ENCODE data around the gene DYRK1B.
"Not testable (repeated sequence)": the region's sequence is repeated elsewhere in the genome, so short reads cannot be mapped to it uniquely, and the experiment has no call there.

The DYRK1B gene

DNA sequence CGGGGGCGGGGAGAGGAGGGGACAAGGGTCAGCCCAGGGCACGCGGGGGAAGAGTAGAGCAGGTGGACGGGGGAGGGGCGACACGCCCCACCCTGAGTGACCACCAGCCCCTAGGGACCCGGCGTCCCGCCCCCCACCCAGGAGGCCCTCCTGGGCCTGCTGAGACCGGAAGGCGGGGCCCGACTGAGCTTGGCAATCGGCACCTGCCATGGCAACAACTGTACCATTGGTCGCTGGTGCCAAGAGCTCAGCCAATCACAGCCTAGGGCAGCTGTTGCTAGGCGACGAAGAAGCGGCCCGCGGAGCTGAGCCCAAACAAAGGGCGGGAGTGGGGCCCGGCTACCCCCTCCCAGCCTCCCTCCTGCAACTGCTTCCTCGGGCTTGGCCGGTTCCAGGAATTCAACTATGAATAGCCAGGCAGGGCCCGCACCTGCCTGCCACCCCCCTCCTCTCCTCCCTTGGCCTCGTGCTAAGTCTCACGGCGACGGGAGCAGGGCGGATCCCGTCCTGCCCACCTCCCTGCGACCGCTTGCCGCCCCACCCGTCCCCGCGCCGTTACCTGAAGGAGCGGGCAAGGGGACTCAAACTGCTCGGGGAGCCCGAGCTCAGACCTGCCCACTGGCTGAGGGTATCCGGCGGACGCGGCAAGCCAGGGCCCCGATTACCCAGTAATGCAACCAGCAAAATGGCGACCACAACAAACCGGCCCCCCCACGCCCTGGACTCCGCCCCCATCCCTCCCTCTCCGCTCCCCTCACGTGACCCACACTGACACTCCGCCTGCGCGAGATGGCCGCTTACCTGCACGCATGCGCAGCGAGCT lies at the start of gene DYRK1B:
DYRK1B (minus strand) TSS at position 699 of the 823 bp plus-strand sequence. CDS start 2,295 bp downstream, outside the sequence.
- DNase-seq = peak; percentile 78

GRCh38 chr19:39882645-39883044 lies 48.7 kb upstream of the DYRK1B start:
- DNase-seq = not testable (repeated sequence)

DNA sequence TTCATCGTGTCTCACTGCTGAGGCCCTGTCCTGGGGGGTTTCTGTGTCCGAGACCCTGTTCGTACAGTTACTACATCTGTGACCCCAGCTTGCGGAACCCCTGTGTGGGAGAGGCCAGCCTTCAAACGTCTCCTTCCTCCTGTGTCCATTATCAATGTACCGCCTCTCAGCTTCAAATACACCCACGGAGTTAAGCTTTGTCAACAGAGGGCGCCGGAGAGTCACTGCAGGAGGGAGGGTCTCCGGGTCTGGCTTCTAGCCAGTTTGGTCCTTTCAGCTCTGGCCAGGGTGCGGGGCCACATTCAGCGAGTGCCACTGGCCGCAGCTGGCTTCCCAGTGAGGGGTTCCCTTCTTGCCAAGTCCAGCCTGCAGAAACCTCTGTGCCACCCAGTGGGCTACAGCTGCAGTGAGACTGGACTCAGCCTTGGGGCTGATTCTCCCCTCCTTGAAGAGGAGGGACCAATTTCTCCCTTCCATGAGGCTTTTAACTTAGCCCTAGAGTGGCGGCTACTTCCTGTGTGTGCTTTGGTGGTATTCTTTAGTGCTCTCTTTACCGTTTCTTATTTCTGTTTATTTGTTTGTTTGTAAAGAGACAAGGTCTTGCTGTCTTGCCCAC lies 47.6 kb upstream of the DYRK1B start:
- peak; percentile 7 for DNase-seq

DNA sequence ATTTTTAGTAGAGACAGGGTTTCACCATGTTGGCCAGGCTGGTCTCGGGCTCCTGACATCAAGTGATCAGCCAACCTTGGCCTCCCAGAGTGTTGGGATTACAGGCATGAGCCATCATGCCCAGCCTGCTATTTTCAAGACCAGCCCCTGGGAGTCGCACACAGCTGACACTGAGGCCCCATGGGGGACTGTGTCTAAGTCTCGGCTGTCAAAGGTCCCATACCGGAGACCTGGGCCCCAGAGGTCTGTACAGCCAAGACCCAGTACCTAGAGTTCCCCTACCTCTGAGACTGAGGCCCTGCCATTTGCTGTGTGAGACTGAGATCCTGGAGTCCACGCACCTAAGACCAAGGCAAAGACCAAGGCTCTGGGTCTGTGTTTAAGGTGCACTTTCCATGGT lies 46.3 kb upstream of the DYRK1B start:
- DNase-seq = not testable (repeated sequence)

DNA sequence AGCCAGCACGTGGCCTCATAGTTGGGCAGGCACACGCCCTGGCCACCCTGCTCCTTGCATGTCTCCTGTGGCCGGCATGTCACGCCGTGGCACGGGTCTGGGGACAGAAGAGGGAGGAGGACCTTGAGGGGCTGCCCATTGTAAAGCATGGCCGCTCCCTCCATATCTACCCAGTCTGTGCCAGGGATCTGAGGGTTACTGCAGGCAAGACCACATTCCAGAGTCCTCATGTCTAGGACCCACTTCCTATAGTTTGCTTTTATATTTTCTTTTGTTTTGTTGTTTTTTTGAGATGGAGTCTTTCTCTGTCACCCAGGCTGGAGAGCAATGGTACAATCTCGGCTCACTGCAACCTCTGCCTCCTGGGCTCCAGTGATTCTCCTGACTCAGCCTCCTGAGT lies 45.8 kb upstream of the DYRK1B start:
- not testable (repeated sequence) for DNase-seq

- not testable (repeated sequence) for DNase-seq
Measured at GRCh38 chr19:39878866-39879265, 44.9 kb upstream of the DYRK1B start.

DNA sequence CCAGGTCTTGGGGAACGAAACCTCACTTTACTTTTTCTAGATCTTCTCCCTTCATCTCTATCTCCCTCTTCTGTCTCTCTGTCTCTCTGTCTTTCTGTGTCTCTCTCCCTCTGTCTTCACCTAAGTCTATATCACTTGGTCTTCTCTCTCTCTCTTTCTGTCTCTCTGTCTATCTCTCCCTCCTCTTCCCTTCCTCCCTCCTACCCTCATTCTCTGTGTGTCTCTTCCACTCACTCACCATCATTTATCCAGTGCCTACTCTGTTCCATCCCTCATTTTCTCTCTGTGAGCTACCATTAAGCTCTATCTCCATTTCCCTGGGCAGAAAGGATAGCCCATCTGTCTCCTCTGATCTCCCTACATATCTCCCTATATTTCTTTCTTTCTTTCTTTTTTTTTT lies 44.4 kb upstream of the DYRK1B start:
- DNase-seq = no peak

GRCh38 chr19:39877982-39878381 lies 44.0 kb upstream of the DYRK1B start:
- not testable (repeated sequence) for DNase-seq

DNA sequence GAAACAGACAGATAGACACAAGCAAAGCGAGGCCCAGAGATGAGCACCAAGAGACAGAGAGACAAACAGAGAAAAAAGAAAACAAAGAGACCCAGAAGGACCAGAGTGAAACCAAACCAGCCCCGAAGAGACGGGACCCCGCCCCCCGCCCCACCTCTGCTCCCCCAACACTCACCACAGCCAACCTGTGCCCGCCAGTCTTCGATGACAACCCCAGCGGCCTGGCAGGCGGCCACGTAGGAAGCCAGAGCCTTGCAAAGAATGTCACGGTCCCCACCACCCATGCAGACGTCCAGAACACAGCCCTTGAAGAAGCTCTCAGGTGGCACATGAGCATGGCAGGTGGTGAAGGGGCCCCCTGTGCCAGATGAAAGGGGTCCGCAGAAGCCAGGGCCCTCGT lies 43.5 kb upstream of the DYRK1B start:
- DNase-seq = not testable (repeated sequence)

DNA sequence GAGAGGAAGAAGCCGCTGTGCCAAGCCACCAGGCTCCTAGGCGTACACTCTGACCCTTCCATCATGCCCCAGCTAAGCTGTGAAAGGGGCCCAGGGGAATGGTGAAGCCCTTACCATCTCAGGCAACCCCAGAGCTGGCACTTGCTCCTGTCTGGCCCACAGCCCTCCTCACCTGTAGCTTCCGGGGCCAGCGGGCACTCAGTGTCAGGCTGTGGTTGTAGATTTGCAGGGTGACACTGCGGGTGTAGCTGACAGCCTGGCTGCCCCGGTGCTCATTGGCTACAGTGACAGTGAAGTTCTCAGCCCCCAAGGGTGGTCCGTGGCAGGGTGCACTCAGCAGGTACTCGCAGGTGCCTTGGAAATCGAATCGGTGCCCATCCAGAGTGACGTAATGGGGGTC lies 42.5 kb upstream of the DYRK1B start:
- DNase-seq = not testable (repeated sequence)

GRCh38 chr19:39875401-39875864 lies 41.5 kb upstream of the DYRK1B start:
- DNase-seq = not testable (repeated sequence)

DNA sequence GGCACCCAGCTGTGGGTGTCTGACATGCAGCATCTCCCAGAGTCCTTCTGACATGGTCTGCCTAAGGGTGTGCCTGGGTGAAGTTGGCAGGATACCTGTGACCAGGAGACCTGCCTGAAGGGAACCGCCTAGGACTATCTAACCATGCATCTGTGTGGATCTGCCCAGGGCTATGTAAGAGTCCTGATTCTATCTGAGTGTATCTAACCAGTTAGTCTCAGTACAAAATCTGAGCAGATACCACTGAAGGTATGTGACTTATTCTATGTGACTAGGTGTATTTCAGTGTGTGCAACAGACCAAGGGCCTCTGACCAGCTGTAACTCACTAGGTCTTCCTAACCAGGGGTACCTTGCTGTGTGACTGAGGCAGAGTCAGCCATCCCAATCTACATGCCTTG lies 40.4 kb upstream of the DYRK1B start:
- DNase-seq = no peak

DNA sequence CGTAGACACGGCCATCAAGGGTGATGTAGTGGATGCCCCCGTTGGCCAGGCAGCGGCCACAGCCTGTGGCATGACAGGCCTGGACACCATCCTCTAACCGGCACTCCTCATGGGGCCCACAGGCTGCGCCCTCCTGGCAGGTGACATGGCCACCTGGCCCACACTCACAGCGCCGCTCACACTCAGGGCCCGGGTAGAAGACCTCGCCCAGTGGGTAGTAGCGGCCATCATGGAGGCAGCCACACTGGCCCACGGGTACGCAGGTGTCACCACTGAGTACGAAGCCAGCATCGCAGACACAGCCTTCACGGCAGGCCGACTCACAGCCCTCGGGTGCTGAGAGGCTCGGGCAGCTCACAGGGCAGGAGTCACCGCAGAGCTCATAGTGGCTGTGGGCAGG lies 39.4 kb upstream of the DYRK1B start:
- no peak for DNase-seq

GRCh38 chr19:39871886-39872866 lies 38.2 kb upstream of the DYRK1B start:
- no peak for DNase-seq

DNA sequence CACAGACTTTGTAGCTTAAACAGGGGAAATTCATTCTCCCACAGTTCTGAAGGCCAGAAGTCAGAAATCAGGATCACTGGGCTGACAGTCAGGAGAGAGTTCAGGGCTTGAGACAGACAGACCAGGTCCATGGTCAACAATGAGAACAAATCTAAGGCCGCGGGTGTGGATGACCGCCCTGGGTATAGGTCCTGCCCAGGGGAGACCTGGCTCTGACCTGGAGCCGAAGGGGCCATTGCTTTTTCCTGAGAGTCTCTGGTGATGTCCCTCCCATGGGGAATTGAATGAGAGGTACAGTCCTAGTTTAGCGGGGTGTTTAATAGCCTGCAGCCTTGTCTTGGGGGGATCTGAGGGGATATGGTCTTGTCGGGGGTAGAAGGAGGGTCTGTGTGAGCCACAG lies 37.4 kb upstream of the DYRK1B start:
- DNase-seq = no peak

GRCh38 chr19:39870171-39870971 lies 36.4 kb upstream of the DYRK1B start:
- DNase-seq = no peak

DNA sequence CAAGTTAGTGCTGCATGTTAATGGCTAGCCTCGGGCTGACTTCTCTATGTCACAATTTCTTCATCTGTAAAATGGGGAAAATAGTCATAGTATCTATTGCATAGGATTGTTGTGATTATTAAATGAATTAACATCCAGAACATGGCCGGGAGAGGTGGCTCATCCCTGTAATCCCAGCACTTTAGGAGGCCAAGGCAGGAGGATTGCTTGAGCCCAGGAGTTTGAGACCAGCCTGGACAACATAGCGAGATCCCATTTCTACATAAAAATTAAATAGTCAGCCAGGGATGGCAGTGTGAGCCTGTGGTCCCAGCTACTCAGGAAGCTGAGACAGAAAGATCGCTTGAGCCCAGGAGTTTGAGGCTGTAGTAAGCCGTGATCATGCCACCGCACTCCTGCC lies 34.0 kb upstream of the DYRK1B start:
- no peak for DNase-seq

DNA sequence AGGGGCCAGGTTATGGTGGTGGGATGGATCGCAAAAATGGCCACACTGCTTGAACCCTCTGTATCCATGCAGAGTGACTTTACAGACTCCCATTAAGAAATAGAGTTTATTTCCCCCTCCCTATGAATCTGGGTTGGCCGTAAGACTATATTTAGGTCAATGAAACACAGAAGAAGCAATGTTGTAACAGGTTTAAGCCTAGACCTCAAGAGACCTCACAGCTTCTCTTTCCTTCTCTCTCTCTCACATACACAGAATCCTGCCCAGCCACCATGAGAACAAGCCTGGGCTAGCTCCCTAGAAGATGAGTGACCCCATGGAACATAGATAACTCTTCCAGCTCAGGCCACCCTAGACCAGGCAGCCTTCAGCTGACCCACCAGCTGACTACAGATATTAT lies 33.2 kb upstream of the DYRK1B start:
- no peak for DNase-seq

DNA sequence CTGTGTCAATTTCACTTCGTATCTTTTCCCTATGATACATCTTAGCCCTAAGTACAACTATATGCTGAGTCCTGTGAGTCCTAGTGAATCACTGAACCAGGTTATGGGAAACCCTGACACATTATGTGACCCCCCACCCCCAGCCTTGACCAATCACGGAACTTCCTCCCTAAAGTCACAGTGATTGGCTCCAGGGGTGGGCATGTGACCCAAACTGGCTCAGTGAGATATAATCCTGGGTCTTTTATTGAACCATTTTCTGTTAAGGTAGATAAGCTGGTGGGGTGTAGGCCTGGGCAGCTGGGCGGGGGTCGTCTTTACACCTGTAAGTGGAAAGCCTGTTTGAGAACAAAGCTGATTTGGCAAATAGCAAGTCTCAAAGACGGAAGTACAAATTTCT lies 32.0 kb upstream of the DYRK1B start:
- no peak for DNase-seq

DNA sequence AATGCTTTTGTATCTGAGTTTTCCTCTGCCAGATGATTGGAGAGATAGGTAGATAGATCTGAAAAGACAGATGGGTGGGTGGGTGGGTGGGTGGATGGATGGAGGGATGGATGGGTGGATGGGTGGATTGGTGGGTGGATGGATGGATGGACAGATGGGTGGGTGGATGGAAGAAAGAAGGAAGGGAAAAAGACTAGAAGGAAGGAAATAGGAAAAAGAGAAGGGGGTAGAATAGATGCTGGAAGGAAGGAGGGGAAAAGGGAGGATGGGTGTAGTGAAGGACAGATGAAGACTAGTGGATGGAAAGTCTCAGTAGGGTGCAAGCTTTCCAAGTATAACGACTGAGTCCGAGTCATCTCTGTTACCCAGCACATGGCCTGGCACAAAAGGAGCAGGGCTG lies 31.2 kb upstream of the DYRK1B start:
- DNase-seq = no peak

- DNase-seq = no peak
Measured at GRCh38 chr19:39864118-39864517, 30.2 kb upstream of the DYRK1B start.

- DNase-seq = no peak
Measured at GRCh38 chr19:39858541-39858940, 24.6 kb upstream of the DYRK1B start.

Measured in GDM1 (cell line).